Erythroblast (primary cell): ENCODE data around the gene ABTB1.

Source experiments
- GATA1 ChIP-seq: IDR thresholded peaks from 2 replicates; pipeline ENCODE4 v1.6.1; 2011; ENCODE audit warnings: low read depth, mild to moderate bottlenecking, control low read depth, low read length, moderate library complexity
- POLR2A ChIP-seq: IDR thresholded peaks from 2 replicates; pipeline ENCODE4 v1.6.1; 2011; ENCODE audit warnings: mild to moderate bottlenecking, low read length

DNA sequence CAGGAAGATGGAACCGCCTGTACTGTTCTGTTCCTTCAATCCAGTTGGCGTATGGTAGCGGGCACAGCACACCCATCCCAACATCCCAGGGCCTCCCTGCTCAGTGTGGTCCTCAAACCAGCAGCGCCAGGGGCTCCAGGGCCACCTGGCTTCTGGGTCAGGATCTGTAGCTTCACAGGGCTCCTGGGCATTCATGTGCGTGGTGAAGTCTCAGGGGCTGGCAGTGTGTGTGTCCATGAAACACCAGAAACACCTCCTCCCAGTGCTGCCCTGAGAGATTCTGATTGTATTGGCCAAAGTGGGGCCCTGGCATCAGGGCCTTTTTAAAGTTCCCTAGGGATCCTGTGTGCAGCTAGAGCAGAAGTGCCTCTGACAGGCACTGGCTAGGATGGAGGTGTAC lies 42.1 kb downstream of the ABTB1 start:
- no peak for TF ChIP-seq POLR2A
- TF ChIP-seq GATA1, result no peak
